Stimulated activated CD8-positive, alpha-beta memory T cell treated with anti-CD3 and anti-CD28 coated beads, Interleukin-15, amount 100 ng/mL, for 4 hours (primary cell): Measurements from ENCODE around the gene MAX.
"Not testable (repeated sequence)": the region's sequence is repeated elsewhere in the genome, so short reads cannot be mapped to it uniquely, and the experiment has no call there.

Source experiments
- DNase-seq, 2 donors: peaks; one replicate each; pipeline ENCODE4 v3.0.0-alpha.2; 2020; ENCODE audit warnings: low read depth in 2 of 2

Gene MAX

DNA sequence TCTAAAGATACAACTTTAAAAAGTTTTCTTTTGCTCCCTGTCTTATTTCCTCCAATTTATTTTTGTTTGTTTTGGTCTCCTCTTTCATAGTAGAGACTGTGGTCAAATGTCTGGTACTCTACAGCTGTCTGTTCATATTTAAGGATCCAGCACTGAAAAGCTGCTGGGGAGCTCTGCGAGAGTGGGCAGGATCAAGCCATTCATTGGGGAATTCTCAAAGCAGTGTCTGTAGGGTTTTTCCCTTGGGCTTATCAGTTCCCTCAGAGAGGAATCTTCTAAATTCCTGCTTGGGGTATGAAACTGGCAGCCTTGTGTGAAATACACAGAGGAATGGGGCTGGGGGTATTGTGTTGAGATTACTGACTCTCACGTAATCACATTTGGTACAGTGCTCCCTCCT, 63.4 kb downstream of the MAX start:
- no peak for DNase-seq

DNA sequence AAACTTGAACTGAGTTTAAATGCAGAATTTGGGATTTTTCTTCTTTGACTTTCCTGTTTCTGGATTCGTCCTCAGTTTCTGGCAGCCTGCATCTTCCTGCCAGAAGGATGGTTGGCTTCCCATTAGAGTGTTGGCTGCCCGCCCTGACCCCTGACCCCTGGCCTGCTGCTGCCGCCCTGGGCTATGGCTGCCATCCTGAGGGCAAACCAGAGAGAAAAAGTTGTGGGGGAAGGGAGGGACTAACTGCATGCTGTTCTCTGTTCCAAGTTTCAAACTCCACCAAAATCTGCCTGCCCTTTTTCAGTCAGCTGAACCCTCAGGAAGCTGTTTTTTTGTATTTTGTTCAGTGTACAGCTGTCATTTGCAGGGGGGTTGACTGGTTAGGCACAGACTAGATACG, 67.3 kb downstream of the MAX start:
- no peak for DNase-seq

DNA sequence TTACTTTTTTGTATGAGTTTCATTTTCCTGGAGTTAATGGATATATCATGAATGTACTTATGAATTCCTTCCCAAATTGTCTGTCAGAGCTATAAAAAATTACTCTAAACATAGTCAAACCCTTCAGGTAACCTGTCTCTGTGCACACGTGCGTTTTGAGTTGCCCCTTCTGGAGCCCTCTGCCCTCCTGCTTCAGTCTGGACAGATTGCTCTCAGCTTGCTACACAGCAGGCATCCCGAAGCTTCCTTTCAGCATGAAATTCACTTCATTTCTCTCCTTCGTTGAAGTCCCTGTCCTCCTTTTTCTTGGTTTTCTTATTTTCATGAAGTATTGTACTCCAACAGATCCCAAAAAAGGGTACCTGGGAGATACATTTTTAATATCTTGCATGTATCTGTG, 68.3 kb downstream of the MAX start:
- DNase-seq: no peak

DNA sequence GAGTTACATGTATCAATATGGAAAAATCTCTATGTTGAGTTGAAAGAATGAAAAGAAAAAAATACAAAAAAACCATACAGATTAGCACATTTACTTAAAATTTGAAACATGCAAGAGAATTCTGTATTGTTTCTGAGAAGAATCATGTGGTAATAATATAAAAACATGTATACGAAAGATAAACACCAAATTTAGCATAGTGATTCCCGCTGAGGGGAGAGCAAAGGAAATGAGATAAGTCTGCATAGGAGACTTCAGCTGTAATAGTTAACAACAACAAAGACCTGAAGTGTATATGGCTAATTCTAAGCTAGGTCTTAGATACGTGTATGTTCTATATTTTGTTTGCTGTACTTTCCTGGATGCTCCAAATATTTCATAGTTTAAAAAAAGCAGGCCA, 69.1 kb downstream of the MAX start:
- DNase-seq: no peak

DNA sequence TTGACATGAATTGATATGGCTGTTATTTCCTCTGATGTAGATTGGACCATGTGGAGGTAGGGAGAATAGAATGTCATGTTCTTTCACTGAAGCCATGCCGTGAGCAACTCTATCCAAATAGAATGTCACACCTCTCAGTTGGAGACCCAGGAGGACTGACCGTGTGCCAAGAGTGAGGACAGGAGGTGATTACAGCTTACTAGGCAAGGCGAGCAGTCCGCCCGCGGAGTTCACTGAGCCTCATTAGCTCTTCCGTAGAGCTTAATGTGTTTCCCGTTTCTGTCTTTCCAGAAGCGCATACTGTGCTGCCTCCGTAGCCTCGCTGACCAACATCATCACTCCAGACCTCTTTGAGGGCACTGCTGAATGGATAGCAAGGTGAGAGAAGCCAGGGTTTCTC, 70.0 kb downstream of the MAX start:
- DNase-seq: no peak

DNA sequence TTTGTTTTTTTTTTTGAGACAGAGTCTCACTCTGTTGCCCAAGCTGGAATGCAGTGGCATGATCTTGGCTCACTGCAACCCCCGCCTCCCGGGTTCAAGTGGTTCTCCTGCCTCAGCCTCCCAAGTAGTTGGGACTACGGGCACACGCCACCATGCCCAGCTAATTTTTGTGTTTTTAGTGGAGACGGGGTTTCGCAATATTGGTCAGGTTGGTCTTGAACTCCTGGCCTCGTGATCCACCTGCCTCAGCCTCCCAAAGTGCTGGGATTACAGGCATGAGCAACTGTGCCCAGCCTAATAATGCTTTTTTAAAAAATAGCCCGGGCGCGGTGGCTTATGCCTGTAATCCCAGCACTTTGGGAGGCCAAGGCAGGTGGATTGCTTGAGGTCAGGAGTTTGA, 71.0 kb downstream of the MAX start:
- DNase-seq: not testable (repeated sequence)

DNA sequence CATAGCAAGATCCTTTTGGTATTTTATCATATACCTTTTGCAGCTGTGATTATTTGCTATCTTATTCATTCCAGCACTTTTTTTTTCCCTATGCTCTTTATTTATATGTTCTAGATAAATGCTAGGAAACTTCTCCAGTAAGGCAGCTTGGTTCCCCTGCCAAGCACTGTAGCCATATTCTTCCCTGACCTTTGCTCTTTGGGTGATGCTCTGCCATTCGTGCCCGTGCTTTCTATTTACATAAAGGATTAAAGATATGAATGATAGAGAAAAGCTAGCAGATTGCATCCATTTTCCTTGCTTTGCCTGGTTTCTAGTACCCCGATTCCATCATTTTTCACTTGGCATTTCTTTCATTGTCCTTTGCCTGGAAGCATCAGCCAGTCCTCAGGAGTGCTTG, 73.4 kb downstream of the MAX start:
- no peak for DNase-seq

DNA sequence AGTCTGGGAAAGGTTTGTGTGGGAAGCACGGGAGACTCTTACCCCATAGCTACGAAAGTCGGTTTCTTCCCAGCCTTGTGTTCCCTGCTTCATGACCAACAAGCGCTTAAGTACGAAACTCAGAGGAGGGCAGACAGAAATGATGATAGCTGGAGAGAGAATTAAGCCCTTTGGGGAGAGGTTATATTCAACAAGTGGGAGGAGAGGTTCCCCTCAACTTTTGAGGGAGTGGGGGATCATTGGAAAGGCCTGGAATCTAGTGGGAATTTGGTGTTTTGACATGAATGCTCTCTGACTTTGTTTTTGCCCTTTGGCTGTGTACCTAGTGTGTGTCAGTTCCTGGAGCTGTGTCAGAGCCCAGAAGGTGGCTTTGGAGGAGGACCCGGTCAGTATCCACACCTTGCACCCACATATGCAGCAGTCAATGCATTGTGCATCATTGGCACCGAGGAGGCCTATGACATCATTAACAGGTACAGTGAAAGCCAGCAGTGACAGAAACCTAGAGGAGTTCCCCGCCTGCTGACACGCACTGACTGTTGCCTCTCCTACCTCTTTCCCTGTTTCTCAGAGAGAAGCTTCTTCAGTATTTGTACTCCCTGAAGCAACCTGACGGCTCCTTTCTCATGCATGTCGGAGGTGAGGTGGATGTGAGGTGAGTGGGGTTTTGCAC, 75.1 kb downstream of the MAX start:
- DNase-seq: no peak

DNA sequence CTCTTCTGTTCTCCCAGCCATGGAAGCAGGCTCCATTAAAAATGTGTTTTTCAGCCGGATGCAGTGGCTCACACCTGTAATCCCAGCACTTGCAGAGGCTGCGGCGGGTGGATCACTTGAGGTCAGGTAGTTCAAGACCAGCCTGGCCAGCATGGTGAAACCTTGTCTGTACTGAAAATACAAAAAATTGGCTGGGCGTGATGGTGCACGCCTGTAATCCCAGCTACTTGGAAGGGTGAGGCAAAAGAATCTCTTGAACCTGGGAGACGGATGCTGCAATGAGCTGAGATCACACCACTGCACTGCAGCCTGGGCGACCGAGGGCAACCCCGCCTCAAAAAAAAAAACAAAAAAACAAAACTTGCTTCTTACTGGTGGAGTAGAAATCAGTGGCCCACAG, 75.8 kb downstream of the MAX start:
- DNase-seq: no peak

DNA sequence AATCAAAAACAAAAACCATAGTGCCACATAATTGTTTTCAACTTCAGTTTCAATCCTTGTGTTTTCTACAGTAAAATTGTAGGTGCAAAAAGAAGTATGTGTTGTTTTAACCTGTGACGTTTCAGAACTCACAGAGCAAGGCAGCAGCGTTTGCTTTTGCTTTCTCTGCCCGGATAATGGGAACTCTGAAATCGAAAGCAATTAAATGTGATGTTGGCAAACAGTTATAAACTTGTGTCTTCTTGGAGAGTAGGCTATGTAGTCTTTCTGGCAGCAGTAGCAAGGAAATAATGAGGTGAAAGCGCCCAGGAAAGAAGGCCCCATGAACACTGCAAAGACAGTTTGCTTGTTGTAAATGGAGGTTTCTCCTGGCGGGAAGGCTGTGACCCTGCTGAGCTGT, 76.5 kb downstream of the MAX start:
- no peak for DNase-seq
